Stimulated activated CD8-positive, alpha-beta memory T cell treated with anti-CD3 and anti-CD28 coated beads, Interleukin-15, amount 100 ng/mL, for 4 hours (primary cell): ENCODE results near the gene PHPT1.
"Not testable (repeated sequence)": the region's sequence is repeated elsewhere in the genome, so short reads cannot be mapped to it uniquely, and the experiment has no call there.

Source experiments
- DNase-seq, 2 donors: peaks; one replicate each; pipeline ENCODE4 v3.0.0-alpha.2; 2020; ENCODE audit warnings: low read depth in 2 of 2

The PHPT1 gene

DNA sequence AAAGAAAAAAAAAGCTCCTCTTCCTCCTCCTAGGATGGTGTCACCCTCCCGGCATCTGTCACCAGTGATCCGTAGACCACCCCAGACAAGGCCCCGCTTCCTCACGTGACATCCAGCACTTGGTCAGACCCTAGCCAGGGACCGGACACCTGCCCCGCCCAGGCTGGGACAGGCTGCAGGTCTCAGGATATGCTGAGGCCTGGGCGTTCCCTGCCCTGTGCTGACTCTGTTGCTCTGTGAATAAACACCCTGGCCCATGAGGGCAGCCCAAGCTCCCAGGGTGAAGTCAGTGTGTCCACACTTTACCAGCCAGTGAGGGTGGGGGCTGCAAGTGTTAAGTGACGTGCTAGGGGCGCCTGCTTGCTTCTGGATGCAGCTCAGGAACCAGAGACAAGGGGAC is 11.3 kb downstream of the PHPT1 start:
- DNase-seq, result no peak

- DNase-seq, result no peak
These were observed 12.0 kb downstream of the PHPT1 start for GRCh38 chr9:136860933-136861873.

- DNase-seq, result no peak
These were observed 12.8 kb downstream of the PHPT1 start for GRCh38 chr9:136861874-136862457.

GRCh38 chr9:136862849-136863622 is 13.8 kb downstream of the PHPT1 start:
- no peak for DNase-seq

- no peak for DNase-seq
These were observed 14.5 kb downstream of the PHPT1 start for GRCh38 chr9:136863623-136864273.

GRCh38 chr9:136865041-136865767 is 16.0 kb downstream of the PHPT1 start:
- DNase-seq, result no peak

DNA sequence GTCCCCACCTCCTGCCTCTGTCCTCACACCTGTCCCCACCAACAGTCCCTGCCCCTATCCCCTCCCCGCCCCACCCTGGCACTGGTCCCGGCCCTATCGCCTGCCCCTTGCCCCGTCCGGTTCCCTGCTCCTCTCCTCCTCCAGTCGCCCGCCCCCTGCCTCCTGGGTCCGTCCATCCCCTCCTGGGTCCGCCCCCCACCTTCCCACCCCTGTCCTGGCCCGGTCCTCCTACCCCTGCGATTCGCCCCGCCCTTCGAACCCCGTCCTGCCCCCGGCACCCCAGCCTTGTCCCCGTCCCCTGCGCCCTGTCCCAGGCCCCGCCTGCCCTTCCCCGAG is 16.5 kb downstream of the PHPT1 start:
- no peak for DNase-seq

- not testable (repeated sequence) for DNase-seq
These were observed 17.8 kb downstream of the PHPT1 start for GRCh38 chr9:136866898-136867421.

GRCh38 chr9:136867480-136867879 is 18.3 kb downstream of the PHPT1 start:
- no peak for DNase-seq

DNA sequence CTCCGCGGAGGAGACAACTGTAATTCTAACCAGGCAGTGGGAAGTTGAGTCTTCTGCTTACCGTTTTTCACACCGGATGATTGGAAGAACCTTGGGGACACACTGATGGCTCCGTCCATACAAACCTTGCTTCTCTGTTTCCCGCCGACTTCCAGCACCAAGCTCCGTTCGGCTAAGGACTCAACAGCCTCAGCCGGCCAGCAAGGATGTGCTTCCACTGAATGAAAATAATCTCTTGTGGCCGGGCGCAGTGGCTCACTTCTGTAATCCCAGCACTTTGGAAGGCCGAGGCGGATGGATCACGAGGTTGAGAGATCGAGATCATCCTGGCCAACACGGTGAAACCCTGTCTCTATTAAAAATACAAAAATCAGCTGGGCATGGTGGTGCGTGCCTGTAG is 18.7 kb downstream of the PHPT1 start:
- DNase-seq, result no peak

- no peak for DNase-seq
These were observed 19.4 kb downstream of the PHPT1 start for GRCh38 chr9:136868644-136869043.

- not testable (repeated sequence) for DNase-seq
These were observed 20.4 kb downstream of the PHPT1 start for GRCh38 chr9:136869611-136870010.

DNA sequence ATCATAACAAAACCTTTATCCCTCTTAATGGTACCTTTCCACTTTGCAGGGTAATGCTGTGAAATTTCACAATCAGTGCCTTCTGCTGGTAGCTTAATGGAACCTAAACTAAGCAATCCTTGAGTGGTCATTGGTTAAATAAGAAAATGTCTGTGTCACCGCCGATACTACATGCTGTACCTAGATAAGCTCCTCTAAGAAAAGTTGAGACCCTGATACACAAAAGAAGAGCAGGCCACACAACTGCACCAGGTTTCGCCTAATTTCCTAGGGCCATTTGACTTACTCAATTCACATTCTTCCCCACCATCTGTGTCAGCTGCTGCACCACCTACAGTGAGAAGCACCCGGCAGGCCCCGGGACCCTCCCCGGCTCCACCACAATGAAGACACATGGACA is 25.9 kb downstream of the PHPT1 start:
- no peak for DNase-seq

- no peak for DNase-seq
These were observed 27.3 kb downstream of the PHPT1 start for GRCh38 chr9:136876476-136876875.

GRCh38 chr9:136880651-136881050 is 31.4 kb downstream of the PHPT1 start:
- DNase-seq, result no peak

- DNase-seq, result peak in 1 of 2 donors; percentile 23
These were observed 32.5 kb downstream of the PHPT1 start for GRCh38 chr9:136881691-136882108.

GRCh38 chr9:136882109-136882946 is 33.1 kb downstream of the PHPT1 start:
- DNase-seq, result peak; percentile 84 to 94

- not testable (repeated sequence) for DNase-seq
These were observed 33.7 kb downstream of the PHPT1 start for GRCh38 chr9:136882947-136883283.

DNA sequence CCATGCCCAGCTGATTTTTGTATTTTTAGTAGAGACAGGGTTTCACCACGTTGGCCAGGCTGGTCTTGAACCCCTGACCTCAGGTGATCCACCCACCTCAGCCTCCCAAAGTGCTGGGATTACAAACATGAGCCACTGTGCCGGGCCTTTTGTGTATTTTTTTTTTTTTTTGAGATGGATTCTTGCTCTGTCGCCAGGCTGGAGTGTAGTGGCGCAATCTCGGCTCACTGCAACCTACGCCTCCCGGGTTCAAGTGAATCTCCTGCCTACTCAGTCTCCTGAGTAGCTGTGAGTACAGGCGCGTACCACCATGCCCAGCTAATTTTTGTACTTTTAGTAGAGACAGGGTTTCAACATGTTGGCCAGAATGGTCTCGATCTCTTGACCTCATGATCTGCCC is 34.5 kb downstream of the PHPT1 start:
- not testable (repeated sequence) for DNase-seq

DNA sequence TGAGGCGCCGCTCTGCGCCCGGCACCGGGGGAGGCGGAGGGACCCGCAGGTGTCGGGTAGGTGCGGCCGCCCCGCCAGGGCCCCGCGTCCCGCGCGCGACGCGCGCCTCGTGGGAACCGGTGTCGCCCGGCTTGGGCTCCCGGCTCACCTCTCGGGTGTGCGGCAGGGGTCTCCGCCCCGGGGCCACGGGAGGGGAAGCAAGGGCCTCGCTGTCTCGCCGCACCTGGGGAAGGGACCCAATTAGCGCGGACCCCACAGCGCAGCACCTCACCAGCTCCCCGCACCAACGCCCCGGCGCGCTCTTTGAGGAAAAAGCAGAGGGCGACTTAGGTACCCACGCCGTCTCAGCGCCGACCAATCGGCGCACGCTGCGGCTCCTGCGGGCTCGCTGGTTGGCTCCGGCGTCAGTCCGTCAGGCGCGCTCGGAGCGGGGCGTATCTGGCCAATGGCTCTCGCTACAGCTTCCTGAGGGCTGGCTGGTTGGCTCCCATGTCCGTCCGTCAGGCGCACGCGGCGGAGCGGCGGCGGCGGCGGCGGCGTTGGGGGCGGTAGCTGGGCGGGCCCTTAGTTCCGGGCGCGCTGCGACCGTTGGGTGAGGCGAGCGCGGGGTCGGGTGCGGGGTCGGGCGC is 36.9 kb downstream of the PHPT1 start, which contains the start of gene TRAF2:
TSS of gene TRAF2 (plus strand) at position 567 of the 629 bp plus-strand sequence. CDS start 12,225 bp downstream, outside the sequence.
- DNase-seq, result peak; percentile 92 to 97
